IPS-18a (cell line): ENCODE measurements around the gene TMPRSS11A.

ENCODE experiments used
- H3K27ac ChIP-seq: one replicate; pipeline ENCODE4 v1.5.1; 2013; ENCODE audit warnings: low read length
- H3K27me3 ChIP-seq: one replicate; pipeline ENCODE4 v1.6.1; 2013; ENCODE audit warnings: mild to moderate bottlenecking, low read length; ENCODE audit not compliant: control insufficient read depth, insufficient read depth
- H3K36me3 ChIP-seq: one replicate; pipeline ENCODE4 v1.6.1; 2013; ENCODE audit warnings: low read depth, low read length; ENCODE audit not compliant: control insufficient read depth
- H3K4me1 ChIP-seq: one replicate; pipeline ENCODE4 v1.6.1; 2013; ENCODE audit warnings: low read depth, low read length; ENCODE audit not compliant: control insufficient read depth
- H3K4me3 ChIP-seq: one replicate; pipeline ENCODE4 v1.5.1; 2013; ENCODE audit warnings: low read length
- H3K9ac ChIP-seq: one replicate; pipeline ENCODE4 v1.6.1; 2013; ENCODE audit warnings: mild to moderate bottlenecking, low read length, moderate library complexity
- H3K9me3 ChIP-seq: one replicate; pipeline ENCODE4 v1.6.1; 2013; ENCODE audit warnings: low read depth, low read length; ENCODE audit not compliant: control insufficient read depth

The TMPRSS11A gene

DNA sequence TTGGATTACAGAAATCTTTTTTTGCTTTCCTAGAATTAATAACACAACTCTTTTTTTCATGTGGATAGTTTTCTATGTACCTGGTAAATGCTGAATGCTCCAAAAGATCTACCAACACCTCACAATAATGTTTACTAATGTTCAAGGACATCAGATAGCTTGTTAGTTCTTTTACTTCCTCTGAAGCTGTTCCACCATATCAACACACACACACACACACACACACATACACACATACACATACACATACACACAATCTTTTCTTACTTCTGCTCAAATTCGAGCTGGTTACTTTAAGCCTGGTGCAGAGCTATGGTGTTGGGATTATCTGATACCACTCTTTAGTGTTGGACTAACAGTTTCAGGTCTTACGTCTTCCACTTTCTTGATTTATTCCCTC lies 51.2 kb downstream of the TMPRSS11A start:
- no peaks in the 10 kb centered on the region for H3K9me3 ChIP-seq
- H3K4me3 ChIP-seq: no peak overlapping the region
- H3K9ac ChIP-seq: no peak overlapping the region
- no peaks in the 10 kb centered on the region for H3K36me3 ChIP-seq
- H3K27ac ChIP-seq: no peak overlapping the region
- H3K4me1 ChIP-seq: no peaks in the 10 kb centered on the region
- H3K27me3 ChIP-seq: no peaks in the 10 kb centered on the region

DNA sequence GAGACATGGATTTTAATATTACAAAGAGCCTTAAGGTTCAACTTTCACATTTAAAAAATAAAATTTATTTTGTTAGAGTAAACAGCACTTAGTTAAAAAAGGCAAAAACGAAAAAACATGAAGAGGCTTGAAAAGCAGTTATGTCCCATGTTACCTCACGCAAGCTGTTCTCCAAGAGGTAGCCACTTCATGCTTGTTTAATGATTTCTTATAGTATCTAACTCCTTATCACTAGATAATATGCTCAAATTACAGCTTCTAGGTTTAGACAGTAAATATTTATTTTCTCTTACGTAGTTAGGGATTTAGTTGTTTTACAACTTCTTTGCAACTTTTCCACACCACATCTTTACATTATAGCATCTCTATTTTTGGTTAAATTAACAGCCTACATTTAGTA lies 51.7 kb downstream of the TMPRSS11A start:
- H3K27ac ChIP-seq: no peak overlapping the region
- H3K4me1 ChIP-seq: no peaks in the 10 kb centered on the region
- H3K9ac ChIP-seq: no peak overlapping the region
- no peaks in the 10 kb centered on the region for H3K27me3 ChIP-seq
- H3K9me3 ChIP-seq: no peaks in the 10 kb centered on the region
- H3K4me3 ChIP-seq: no peak overlapping the region
- no peaks in the 10 kb centered on the region for H3K36me3 ChIP-seq

DNA sequence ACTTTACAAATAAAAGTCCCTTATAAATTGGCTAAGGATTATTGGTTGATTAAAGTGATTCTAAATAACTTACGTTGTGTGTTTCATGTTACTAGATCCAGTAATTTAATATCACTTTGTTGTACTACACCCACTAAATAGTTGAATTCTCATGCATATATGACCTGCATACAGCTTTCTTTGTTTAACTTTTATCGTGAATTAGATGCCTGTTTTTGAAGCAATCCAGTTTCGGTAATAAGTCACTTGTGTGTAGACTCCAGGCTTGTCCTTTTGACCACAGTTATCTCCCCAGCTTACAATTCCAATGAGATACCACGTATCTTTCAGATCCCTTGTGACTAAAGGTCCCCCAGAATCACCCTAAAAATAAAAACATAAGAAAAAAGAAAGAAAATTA lies 52.2 kb downstream of the TMPRSS11A start:
- Histone ChIP-seq H3K4me3 (no peak overlapping the region), H3K4me1 (no peaks in the 10 kb centered on the region), H3K27ac (no peak overlapping the region), H3K9me3 (no peaks in the 10 kb centered on the region), H3K27me3 (no peaks in the 10 kb centered on the region), H3K9ac (no peak overlapping the region), H3K36me3 (no peaks in the 10 kb centered on the region)

DNA sequence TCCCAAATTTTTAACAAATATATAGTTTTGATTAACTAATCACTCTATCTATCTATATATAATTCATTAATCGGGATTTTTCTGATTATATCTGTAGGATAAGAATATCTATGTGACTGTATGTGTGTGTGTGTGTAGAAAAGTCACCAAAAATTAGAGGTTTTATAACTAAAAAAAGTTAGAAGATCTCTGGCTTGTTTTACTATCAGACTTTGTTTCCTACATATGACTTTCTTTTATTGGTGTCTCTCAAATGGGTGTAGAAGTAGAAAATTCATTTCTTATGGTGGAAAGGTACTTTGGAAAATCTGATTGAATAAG lies 52.7 kb downstream of the TMPRSS11A start:
- Histone ChIP-seq H3K27ac (no peak overlapping the region), H3K9ac (no peak overlapping the region), H3K4me1 (no peaks in the 10 kb centered on the region), H3K36me3 (no peaks in the 10 kb centered on the region), H3K4me3 (no peak overlapping the region), H3K9me3 (no peaks in the 10 kb centered on the region), H3K27me3 (no peaks in the 10 kb centered on the region)

DNA sequence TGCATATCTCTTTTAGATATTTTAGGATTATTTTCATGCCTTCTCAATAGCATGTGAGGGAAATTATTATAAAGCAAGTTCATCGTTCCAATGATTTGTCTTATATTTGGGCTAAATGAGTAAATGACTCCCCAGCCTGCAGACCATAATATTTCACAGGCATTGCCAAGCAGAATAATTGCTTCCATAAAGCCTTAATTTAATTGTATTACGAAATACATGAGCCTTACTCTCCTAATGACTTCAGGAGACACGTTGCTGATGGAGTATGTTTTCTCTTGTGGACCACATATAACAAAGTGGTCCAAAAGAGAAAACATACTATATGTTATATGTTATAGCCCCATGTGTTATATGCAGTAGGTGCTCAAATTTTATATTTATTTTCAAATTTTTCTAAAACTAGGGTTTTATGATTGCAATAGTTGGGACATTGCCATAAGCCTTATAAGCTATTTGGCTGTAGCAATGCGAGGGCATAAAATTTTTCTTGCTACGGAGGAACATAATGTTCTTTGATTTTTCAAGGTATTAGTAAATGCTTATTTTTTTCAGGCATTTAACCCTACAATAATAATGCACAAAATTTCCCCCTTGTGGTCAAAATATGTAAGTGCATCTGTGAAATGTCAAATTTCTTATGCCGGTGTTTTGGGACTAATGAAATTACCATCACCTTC lies 53.2 kb downstream of the TMPRSS11A start:
- Histone ChIP-seq H3K27ac (no peak overlapping the region), H3K4me3 (no peak overlapping the region), H3K4me1 (no peaks in the 10 kb centered on the region), H3K9me3 (no peaks in the 10 kb centered on the region), H3K27me3 (no peaks in the 10 kb centered on the region), H3K36me3 (no peaks in the 10 kb centered on the region), H3K9ac (no peak overlapping the region)

DNA sequence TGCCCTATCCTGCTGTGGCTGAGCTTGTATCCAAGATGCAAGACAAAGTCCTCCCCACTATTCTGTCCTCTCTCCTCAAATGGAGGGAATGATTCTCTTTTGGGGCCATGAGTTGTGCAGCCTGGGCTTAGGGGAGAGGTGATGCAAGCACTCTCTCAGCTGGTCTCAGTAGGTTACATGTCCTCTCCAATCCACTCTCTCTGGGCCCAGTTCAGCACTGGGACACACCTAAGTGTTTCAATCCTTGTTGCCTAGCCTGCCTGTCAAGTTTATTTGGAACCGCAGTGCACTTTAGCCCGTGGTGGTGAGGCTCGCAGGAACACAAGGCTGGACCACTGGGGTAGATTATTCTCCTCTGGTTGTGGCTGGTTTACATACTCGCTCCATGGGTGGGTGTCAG lies 55.6 kb downstream of the TMPRSS11A start:
- Histone ChIP-seq H3K4me1 (no peaks in the 10 kb centered on the region), H3K4me3 (no peak overlapping the region), H3K36me3 (no peaks in the 10 kb centered on the region), H3K9me3 (no peaks in the 10 kb centered on the region), H3K27ac (no peak overlapping the region), H3K9ac (no peak overlapping the region), H3K27me3 (no peaks in the 10 kb centered on the region)

DNA sequence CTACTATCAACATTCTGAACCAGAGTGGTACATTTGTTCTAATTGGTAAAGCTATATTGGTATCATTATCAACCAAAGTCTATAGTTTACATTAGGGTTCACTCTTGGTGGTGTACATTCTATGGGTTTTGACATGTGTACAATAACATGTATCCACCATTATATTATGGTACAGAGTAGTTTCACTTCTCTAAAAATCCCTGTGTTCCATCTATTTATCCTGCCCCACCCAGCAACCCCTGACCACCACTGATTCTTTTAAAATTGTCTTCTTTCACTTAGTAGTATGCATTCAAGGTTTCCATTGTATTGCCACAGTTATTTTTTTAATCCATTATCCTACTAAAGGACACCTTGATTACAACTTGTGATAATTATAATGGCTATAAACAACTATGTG lies 64.2 kb downstream of the TMPRSS11A start:
- H3K4me1 ChIP-seq: no peaks in the 10 kb centered on the region
- no peak overlapping the region for H3K4me3 ChIP-seq
- no peaks in the 10 kb centered on the region for H3K9me3 ChIP-seq
- no peaks in the 10 kb centered on the region for H3K27me3 ChIP-seq
- no peak overlapping the region for H3K9ac ChIP-seq
- H3K36me3 ChIP-seq: no peaks in the 10 kb centered on the region
- no peak overlapping the region for H3K27ac ChIP-seq

DNA sequence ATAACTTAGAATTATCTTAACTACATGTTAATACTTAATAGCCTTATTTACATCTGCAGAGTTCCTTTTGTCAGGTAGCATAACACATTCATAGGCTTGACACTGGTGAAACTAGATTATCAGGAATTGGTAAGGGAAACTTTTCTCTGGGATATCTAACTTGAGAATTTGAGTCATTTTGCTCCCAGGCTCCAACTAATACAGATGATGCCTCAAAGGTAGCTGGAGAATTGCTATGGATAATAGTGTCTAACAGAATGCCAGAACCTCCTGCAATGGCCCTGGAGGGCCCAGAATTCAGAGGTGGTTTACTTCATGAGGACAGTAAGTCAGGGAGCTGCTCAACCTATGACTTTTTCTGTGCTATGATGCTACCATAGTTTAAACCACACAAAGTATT lies 65.6 kb downstream of the TMPRSS11A start:
- no peaks in the 10 kb centered on the region for H3K4me1 ChIP-seq
- no peaks in the 10 kb centered on the region for H3K27me3 ChIP-seq
- no peaks in the 10 kb centered on the region for H3K36me3 ChIP-seq
- H3K9ac ChIP-seq: no peak overlapping the region
- H3K27ac ChIP-seq: no peak overlapping the region
- H3K9me3 ChIP-seq: no peaks in the 10 kb centered on the region
- H3K4me3 ChIP-seq: no peak overlapping the region

DNA sequence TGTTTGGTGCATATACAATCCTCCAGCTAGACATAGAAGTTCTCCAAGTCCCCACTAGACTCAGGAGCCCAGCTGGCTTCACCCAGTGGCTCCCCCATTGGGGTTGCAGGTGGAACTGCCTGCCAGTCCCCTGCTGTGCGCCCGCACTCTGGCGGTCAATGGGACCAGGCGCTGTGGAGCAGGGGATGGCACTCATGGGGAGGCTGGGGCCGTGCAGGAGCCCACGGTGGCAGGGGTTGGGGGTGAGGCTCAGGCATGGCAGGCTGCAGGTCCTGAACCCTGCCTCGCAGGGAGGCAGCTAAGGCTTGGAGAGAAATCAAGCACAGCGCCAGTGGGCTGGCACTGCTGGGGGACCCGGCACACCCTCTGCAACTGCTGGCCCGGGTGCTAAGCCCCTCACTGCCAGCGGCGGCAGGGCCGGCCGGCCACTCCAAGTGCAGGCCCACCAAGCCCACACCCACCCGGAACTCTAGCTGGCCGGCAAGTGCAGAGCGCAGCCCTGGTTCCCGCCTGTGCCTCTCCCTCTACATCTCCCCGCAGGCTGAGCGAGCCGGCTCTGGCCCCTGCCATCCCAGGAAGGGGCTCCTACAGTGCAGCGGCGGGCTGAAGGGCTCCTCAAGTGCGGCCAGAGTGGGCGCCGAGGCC lies 66.8 kb downstream of the TMPRSS11A start:
- H3K27me3 ChIP-seq: no peaks in the 10 kb centered on the region
- H3K4me3 ChIP-seq: no peak overlapping the region
- H3K27ac ChIP-seq: no peak overlapping the region
- H3K36me3 ChIP-seq: no peaks in the 10 kb centered on the region
- H3K4me1 ChIP-seq: no peaks in the 10 kb centered on the region
- H3K9me3 ChIP-seq: no peaks in the 10 kb centered on the region
- no peak overlapping the region for H3K9ac ChIP-seq

DNA sequence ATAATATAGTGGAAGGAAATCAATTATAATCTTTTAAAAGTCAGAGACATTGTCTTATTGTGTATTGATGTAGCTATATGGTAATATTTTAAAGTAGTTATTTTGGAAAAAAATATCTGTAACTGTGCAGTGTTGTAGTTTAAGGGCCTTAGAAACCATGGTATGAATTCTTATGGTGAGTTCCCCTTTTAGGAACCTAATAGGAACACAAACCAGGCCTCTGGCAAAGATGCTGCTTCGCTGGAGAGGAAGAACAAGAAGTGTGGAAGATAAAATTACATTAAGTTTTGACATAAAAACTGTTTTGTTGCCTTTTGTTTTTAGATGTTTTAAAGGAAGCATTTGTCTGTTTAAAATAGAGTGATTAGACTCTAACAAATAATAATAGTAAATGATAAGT lies 68.6 kb downstream of the TMPRSS11A start:
- Histone ChIP-seq H3K36me3 (no peaks in the 10 kb centered on the region), H3K27ac (no peak overlapping the region), H3K9ac (no peak overlapping the region), H3K9me3 (no peaks in the 10 kb centered on the region), H3K27me3 (no peaks in the 10 kb centered on the region), H3K4me1 (no peaks in the 10 kb centered on the region), H3K4me3 (no peak overlapping the region)

DNA sequence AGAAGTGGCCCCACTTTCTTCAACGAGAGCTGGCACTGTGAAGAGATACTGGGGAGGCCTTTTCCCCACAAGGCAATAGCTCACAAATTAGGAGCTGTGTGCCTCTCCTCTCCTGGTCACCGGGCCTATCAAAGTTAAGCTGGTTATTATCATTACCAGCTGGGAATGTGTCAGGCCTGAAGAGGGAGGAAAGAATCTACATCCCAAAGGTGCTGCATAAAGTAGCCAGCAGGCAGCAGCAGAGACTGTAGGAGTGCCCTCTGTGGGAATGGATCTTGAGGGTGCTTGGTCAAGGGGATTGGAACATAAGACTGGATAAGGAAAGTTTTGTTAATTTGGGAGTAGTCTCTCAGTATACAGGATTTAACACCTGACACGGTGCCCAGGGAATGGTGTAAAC lies 70.4 kb downstream of the TMPRSS11A start:
- no peaks in the 10 kb centered on the region for H3K36me3 ChIP-seq
- H3K9me3 ChIP-seq: no peaks in the 10 kb centered on the region
- H3K4me3 ChIP-seq: no peak overlapping the region
- no peak overlapping the region for H3K9ac ChIP-seq
- no peaks in the 10 kb centered on the region for H3K4me1 ChIP-seq
- no peak overlapping the region for H3K27ac ChIP-seq
- no peaks in the 10 kb centered on the region for H3K27me3 ChIP-seq

DNA sequence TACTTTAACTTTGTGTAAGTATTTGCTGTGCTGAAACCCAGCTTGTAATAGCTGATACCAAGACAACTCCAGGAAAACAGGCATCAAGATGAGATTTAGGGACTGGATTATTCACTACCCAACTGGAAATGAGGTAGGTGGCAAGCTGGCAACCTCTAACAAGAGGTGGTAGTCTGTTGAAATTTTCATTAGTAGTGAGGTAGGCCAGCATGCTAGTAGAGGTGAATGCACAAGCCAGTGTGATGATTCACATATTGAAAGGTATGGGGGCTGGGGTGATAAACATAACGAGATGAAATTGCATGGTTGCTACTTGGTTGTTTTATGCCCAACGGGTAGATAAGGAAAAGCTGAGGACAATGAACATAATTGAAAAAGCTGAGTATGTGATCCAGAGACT lies 71.0 kb downstream of the TMPRSS11A start:
- no peaks in the 10 kb centered on the region for H3K9me3 ChIP-seq
- no peak overlapping the region for H3K4me3 ChIP-seq
- no peak overlapping the region for H3K9ac ChIP-seq
- no peaks in the 10 kb centered on the region for H3K4me1 ChIP-seq
- H3K27ac ChIP-seq: no peak overlapping the region
- no peaks in the 10 kb centered on the region for H3K36me3 ChIP-seq
- no peaks in the 10 kb centered on the region for H3K27me3 ChIP-seq
